ENCODE results near the gene ENDOD1.

The ENDOD1 gene

DNA sequence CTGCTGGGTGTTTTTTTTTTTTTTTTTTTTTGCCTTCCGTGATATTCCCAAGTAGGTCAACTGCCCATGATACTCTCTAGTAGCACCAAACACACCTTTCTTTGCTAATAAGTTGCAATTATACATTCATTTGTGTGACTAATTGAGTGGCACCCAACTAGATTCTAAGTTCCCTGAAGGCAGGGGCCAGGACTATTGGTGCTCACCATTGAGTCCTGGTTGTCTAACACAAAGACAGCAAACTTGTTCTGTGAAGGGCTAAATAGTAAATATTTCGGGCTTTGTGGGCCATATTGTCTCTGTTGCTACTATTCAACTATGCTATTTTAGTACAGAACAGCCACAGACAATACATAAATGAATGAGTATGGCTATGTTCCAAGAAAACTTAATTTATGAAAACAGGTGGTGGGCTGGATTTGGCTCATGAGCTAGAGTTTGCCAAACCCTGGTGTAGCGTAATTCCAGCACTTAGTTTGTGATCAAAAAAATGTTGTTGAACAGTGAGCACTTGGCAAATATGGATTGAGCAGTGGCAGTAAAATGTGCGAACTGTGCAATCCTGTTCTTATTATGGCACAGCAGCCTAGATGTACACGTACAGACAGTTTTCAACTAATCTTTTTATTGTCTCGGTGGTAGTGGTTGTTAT is 11.3 kb downstream of the ENDOD1 start:
- TF ChIP-seq, protein P1, sequence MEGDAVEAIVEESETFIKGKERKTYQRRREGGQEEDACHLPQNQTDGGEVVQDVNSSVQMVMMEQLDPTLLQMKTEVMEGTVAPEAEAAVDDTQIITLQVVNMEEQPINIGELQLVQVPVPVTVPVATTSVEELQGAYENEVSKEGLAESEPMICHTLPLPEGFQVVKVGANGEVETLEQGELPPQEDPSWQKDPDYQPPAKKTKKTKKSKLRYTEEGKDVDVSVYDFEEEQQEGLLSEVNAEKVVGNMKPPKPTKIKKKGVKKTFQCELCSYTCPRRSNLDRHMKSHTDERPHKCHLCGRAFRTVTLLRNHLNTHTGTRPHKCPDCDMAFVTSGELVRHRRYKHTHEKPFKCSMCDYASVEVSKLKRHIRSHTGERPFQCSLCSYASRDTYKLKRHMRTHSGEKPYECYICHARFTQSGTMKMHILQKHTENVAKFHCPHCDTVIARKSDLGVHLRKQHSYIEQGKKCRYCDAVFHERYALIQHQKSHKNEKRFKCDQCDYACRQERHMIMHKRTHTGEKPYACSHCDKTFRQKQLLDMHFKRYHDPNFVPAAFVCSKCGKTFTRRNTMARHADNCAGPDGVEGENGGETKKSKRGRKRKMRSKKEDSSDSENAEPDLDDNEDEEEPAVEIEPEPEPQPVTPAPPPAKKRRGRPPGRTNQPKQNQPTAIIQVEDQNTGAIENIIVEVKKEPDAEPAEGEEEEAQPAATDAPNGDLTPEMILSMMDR (IDR thresholded peaks at IDR 0.05; ENCODE audit: low read length, missing control alignments): no peak
- H3K4me3 ChIP-seq (replicated peaks; ENCODE audit: low read depth, low read length): no peak overlapping the region
- DNase-seq (ENCODE audit: low read depth): no peak

DNA sequence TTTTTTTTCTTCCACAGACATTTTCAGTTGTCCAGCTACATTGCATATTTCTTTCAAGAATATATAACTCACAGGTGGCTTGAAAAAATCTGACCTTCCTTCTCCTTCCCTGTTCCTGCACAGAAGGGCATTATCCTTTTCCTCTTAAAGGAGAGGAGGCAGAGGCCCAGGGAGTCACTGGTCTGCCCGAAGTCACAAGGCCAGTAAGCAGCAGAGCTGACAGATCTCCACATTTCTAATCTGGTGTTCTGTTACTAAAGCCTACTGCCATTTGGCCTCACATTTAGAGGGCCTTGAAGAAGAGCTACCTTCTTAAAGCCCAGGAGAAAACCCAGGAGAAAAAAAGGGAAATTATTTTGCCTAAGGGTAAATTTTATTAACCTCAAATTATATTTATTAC is 12.3 kb downstream of the ENDOD1 start:
- TF ChIP-seq, protein P1 (IDR thresholded peaks at IDR 0.05; ENCODE audit: low read length, missing control alignments): no peak
- H3K4me3 ChIP-seq (replicated peaks; ENCODE audit: low read depth, low read length): no peak overlapping the region
- DNase-seq (ENCODE audit: low read depth): no peak

DNA sequence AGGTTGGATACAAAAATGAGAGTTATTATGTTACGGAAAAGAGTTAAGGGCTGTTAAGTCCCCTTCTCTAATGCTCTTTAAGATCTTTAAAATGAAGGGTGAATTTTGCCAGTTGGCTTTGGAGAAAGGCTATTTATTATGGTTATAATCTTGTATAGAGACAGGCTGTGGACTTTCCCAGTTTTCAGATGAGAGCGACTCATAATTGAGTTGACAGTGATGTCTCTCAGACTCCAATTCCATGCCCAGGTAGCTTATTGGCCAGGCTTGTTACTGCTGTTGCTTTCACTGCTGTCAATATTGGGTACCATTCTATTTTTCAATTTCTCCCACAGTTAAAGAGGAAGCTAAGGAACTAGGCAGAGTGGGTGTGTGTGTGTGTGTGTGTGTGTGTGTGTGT is 13.1 kb downstream of the ENDOD1 start:
- TF ChIP-seq, protein P1 (IDR thresholded peaks at IDR 0.05; ENCODE audit: low read length, missing control alignments): no peak
- no peak overlapping the region for H3K4me3 ChIP-seq (replicated peaks; ENCODE audit: low read depth, low read length)
- DNase-seq (ENCODE audit: low read depth): no peak

DNA sequence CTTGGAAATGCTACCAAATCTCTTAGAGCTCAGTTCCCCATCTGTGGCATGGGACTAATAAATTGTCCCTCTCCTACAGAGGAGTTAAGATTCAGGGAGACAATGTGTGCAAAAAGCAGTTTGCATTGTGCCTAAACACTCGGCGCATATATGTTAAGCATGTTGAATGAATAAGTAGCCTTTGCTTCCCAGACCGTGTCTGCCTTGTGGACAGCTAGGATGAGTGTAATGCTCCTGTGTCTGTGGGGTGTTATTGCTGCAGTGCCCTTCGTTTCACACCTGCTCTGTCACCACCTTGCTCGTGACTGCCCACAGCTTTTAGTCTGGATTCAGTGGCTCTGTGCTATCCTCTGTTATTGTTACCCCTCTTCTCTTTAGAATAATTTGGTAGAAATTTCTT is 14.1 kb downstream of the ENDOD1 start:
- DNase-seq (ENCODE audit: low read depth): no peak
- no peak overlapping the region for H3K4me3 ChIP-seq (replicated peaks; ENCODE audit: low read depth, low read length)
- TF ChIP-seq, protein P1 (IDR thresholded peaks at IDR 0.05; ENCODE audit: low read length, missing control alignments): no peak

DNA sequence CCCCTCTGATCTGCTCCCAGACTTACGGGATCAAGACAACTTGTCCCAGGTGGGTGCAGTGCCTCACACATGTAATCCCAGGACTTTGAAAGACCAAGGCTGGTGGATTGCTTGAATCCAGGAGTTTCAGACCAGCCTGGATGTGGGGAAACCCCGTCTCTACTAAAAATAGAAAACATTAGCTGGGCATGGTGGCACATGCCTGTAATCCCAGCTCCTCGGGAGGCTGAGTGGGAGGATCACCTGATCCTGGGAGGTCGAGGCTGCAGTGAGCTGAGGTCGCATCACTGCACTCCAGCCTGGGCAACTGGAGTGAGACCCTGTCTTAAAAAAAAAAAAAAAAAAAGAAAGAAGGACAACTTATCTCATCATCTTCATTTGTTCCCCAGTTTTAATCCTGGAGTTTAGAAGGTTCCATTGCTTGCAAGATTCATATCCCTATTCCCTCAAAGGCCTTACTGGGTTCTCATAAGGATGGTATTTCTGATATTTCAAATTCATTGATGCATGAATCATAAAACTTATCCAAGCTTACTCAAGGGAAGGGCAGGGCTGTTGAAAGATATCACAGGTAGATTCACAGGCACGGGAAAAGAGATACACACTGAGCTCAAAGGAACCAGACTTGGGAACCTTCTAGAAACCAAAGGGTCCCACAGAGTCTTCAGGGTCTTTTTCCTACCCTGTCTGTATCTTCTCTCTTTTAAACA is 14.6 kb downstream of the ENDOD1 start:
- H3K4me3 ChIP-seq (replicated peaks; ENCODE audit: low read depth, low read length): no peak overlapping the region
- no peak for DNase-seq (ENCODE audit: low read depth)
- TF ChIP-seq, protein P1 (IDR thresholded peaks at IDR 0.05; ENCODE audit: low read length, missing control alignments): no peak

DNA sequence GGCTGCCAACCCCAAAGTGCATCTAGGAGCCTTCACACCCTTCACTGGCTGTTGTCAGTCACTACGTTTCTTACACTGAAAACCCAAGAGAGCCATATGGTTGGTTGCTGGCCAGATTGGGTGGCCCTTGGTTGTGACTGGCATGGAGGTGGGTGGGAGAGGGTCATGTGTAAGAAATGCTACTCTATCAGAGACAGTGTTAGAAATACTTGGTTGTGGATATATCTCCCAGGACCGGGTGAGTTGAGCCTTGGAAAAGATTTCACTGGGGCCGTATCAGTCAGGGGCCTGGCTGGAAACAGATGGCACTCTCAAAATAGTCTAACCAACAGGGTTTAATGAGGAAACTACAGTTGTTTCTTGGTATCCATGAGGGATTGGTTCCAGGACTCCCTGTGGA is 15.2 kb downstream of the ENDOD1 start:
- no peak for DNase-seq (ENCODE audit: low read depth)
- no peak overlapping the region for H3K4me3 ChIP-seq (replicated peaks; ENCODE audit: low read depth, low read length)
- TF ChIP-seq, protein P1 (IDR thresholded peaks at IDR 0.05; ENCODE audit: low read length, missing control alignments): no peak

Measured in fibroblast of pulmonary artery (primary cell).